Neural cell (in vitro differentiated cells): Measurements from ENCODE around the gene CLEC4M. TPM values are rescaled to one million over a fixed set of nuclear protein-coding genes. Genes with fewer than 3 reads are reported as not detected.

Source experiments
- H2AFZ ChIP-seq: fragments of 200-600, 300-800 bp; sonication (generic), shearing (Covaris generic); 2 replicates; pipeline ENCODE4 v1.6.0; 2014; ENCODE audit warnings: low read depth, mild to moderate bottlenecking, antibody characterized with exemption, low read length, moderate library complexity
- H3F3A ChIP-seq: fragments of 200-600 bp; shearing (Covaris generic); 2 replicates; pipeline ENCODE4 v1.6.1; 2016; ENCODE audit warnings: mild to moderate bottlenecking, moderate library complexity, mixed read lengths, antibody characterized with exemption, low read length; ENCODE audit not compliant: insufficient read depth, poor library complexity, severe bottlenecking
- H3K27ac ChIP-seq: fragments of 200-600, 300-800 bp; sonication (generic), shearing (Covaris generic); 2 replicates; pipeline ENCODE4 v1.5.1; 2014; ENCODE audit warnings: mild to moderate bottlenecking, low read length, moderate library complexity
- H3K27me3 ChIP-seq: fragments of 300-800, 200-600 bp; sonication (generic), shearing (Covaris generic); 2 replicates; pipeline ENCODE4 v1.6.0; 2014; ENCODE audit warnings: mild to moderate bottlenecking, low read depth, low read length, moderate library complexity; ENCODE audit not compliant: insufficient read depth
- H3K36me3 ChIP-seq: fragments of 300-800, 200-600 bp; sonication (generic), shearing (Covaris generic); 2 replicates; pipeline ENCODE4 v1.5.1; 2014; ENCODE audit warnings: mild to moderate bottlenecking, antibody characterized with exemption, low read length, moderate library complexity; ENCODE audit not compliant: insufficient read depth
- H3K4me2 ChIP-seq: fragments of 300-800, 200-600 bp; sonication (generic), shearing (Covaris generic); 2 replicates; pipeline ENCODE4 v1.6.0; 2014; ENCODE audit warnings: mild to moderate bottlenecking, low read length
- H3K4me3 ChIP-seq: fragments of 300-800, 200-600 bp; sonication (generic), shearing (Covaris generic); 2 replicates; pipeline ENCODE4 v1.5.1; 2014; ENCODE audit warnings: mild to moderate bottlenecking, low read length, moderate library complexity
- H3K79me2 ChIP-seq: fragments of 200-600 bp; shearing (Covaris generic); replicated peaks from 2 replicates; pipeline ENCODE4 v1.6.0; 2014; ENCODE audit warnings: mild to moderate bottlenecking, low read length, moderate library complexity; ENCODE audit not compliant: insufficient read depth
- H3K9ac ChIP-seq: fragments of 300-800, 200-600 bp; sonication (generic), shearing (Covaris generic); 2 replicates; pipeline ENCODE4 v1.6.1; 2016; ENCODE audit warnings: mild to moderate bottlenecking, low read length, mixed read lengths
- H3K9me2 ChIP-seq: fragments of 200-600 bp; shearing (Covaris generic); 2 replicates; pipeline ENCODE4 v1.6.1; 2016; ENCODE audit warnings: mild to moderate bottlenecking, low read length, mixed read lengths; ENCODE audit not compliant: insufficient read depth
- H3K9me3 ChIP-seq: fragments of 200-600, 300-800 bp; sonication (generic), shearing (Covaris generic); 2 replicates; pipeline ENCODE4 v1.6.1; 2016; ENCODE audit warnings: mild to moderate bottlenecking, mixed run types, low read length, moderate library complexity, mixed read lengths
- H4K20me1 ChIP-seq: fragments of 200-600 bp; shearing (Covaris generic); 2 replicates; pipeline ENCODE4 v1.6.1; 2016; ENCODE audit warnings: mild to moderate bottlenecking, mixed run types; ENCODE audit not compliant: insufficient read depth
- EP300 ChIP-seq: fragments of 450-650 bp; conservative IDR thresholded peaks from 2 replicates; pipeline ENCODE4 v1.6.1; 2014; ENCODE audit warnings: antibody characterized with exemption, mild to moderate bottlenecking, moderate library complexity; ENCODE audit not compliant: poor library complexity, severe bottlenecking
- EZH2 ChIP-seq: fragments of 200-600, 300-800 bp; shearing (Covaris generic), sonication (generic); IDR thresholded peaks from 2 replicates; pipeline ENCODE4 v1.6.1; 2014; ENCODE audit warnings: antibody characterized with exemption, low read length, borderline replicate concordance, mild to moderate bottlenecking; ENCODE audit not compliant: insufficient read depth, poor library complexity, severe bottlenecking
- MXI1 ChIP-seq: fragments of 450-650 bp; conservative IDR thresholded peaks from 2 replicates; pipeline ENCODE4 v1.6.1; 2014; ENCODE audit warnings: antibody characterized with exemption, mild to moderate bottlenecking; ENCODE audit not compliant: poor library complexity, severe bottlenecking
- POLR2AphosphoS5 ChIP-seq: IDR thresholded peaks from 2 replicates; pipeline ENCODE4 v1.6.1; 2012
- RAD21 ChIP-seq: fragments of 450-650 bp; conservative IDR thresholded peaks from 2 replicates; pipeline ENCODE4 v1.6.1; 2014; ENCODE audit warnings: antibody characterized with exemption, mild to moderate bottlenecking, moderate library complexity
- SMC3 ChIP-seq: fragments of 450-650 bp; conservative IDR thresholded peaks from 2 replicates; pipeline ENCODE4 v1.6.1; 2014; ENCODE audit warnings: antibody characterized with exemption, mild to moderate bottlenecking, moderate library complexity; ENCODE audit not compliant: poor library complexity
- TAF1 ChIP-seq: IDR thresholded peaks from 2 replicates; pipeline ENCODE4 v1.6.1; 2012; ENCODE audit warnings: low read depth
- polyA plus RNA-seq: library from polyadenylated mRNA; depleted of rRNA; stranded (reverse); fragments of >200 nt; gene quantifications from 2 replicates; pipeline ENCODE4 v1.2.3, GENCODE V29; 2014
- TF ChIP-seq, protein P1 (sequence below): fragments of 450-650 bp; IDR thresholded peaks from 2 replicates; pipeline ENCODE4 v1.5.1; 2014; ENCODE audit warnings: antibody characterized with exemption, mild to moderate bottlenecking, moderate library complexity; ENCODE audit not compliant: poor library complexity, severe bottlenecking
- TF ChIP-seq, protein P2 (sequence below): IDR thresholded peaks from 2 replicates; pipeline ENCODE4 v1.6.1; 2012; ENCODE audit warnings: borderline replicate concordance

The CLEC4M gene
- polyA plus RNA-seq, 1 donor from 2014 or later = not detected

DNA sequence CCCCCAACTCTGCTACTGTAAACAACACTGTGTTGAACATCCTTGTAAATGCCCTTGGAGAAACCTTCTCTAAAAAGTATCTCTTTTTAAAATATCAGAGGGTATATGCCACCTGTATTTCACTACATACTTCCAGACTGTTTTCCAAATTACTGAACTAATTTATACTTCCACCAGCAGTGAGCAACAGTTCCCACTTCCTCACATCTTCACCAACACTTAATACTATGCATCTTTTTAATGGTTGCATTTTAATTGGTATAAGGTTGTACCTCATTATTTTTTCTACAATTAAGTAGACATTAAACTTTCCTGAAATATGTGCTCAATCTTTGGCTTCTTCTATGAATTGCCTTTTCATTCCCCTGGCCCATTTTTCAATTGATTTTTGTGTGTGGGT, 21.8 kb downstream of the CLEC4M start:
- H3K27ac ChIP-seq = no peak overlapping the region
- no peaks in the 10 kb centered on the region for H3K9me2 ChIP-seq
- H3K4me2 ChIP-seq = no peak overlapping the region
- H3K79me2 ChIP-seq = no peaks in the 10 kb centered on the region
- no peak overlapping the region for H3K9ac ChIP-seq
- H3K36me3 ChIP-seq = no peaks in the 10 kb centered on the region
- H4K20me1 ChIP-seq = no peaks in the 10 kb centered on the region
- H3K4me3 ChIP-seq = no peak overlapping the region
- H2AFZ ChIP-seq = no peak overlapping the region
- H3K27me3 ChIP-seq = peaks cover 31% of the 10 kb centered on the region
- no peaks in the 10 kb centered on the region for H3K9me3 ChIP-seq
- no peaks in the 10 kb centered on the region for H3F3A ChIP-seq
- TF ChIP-seq SMC3 (no peak), MXI1 (no peak), EP300 (no peak), POLR2AphosphoS5 (no peak), TAF1 (no peak), RAD21 (no peak), EZH2 (no peak)
- TF ChIP-seq, protein P1, sequence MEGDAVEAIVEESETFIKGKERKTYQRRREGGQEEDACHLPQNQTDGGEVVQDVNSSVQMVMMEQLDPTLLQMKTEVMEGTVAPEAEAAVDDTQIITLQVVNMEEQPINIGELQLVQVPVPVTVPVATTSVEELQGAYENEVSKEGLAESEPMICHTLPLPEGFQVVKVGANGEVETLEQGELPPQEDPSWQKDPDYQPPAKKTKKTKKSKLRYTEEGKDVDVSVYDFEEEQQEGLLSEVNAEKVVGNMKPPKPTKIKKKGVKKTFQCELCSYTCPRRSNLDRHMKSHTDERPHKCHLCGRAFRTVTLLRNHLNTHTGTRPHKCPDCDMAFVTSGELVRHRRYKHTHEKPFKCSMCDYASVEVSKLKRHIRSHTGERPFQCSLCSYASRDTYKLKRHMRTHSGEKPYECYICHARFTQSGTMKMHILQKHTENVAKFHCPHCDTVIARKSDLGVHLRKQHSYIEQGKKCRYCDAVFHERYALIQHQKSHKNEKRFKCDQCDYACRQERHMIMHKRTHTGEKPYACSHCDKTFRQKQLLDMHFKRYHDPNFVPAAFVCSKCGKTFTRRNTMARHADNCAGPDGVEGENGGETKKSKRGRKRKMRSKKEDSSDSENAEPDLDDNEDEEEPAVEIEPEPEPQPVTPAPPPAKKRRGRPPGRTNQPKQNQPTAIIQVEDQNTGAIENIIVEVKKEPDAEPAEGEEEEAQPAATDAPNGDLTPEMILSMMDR = no peak
- TF ChIP-seq, protein P2, sequence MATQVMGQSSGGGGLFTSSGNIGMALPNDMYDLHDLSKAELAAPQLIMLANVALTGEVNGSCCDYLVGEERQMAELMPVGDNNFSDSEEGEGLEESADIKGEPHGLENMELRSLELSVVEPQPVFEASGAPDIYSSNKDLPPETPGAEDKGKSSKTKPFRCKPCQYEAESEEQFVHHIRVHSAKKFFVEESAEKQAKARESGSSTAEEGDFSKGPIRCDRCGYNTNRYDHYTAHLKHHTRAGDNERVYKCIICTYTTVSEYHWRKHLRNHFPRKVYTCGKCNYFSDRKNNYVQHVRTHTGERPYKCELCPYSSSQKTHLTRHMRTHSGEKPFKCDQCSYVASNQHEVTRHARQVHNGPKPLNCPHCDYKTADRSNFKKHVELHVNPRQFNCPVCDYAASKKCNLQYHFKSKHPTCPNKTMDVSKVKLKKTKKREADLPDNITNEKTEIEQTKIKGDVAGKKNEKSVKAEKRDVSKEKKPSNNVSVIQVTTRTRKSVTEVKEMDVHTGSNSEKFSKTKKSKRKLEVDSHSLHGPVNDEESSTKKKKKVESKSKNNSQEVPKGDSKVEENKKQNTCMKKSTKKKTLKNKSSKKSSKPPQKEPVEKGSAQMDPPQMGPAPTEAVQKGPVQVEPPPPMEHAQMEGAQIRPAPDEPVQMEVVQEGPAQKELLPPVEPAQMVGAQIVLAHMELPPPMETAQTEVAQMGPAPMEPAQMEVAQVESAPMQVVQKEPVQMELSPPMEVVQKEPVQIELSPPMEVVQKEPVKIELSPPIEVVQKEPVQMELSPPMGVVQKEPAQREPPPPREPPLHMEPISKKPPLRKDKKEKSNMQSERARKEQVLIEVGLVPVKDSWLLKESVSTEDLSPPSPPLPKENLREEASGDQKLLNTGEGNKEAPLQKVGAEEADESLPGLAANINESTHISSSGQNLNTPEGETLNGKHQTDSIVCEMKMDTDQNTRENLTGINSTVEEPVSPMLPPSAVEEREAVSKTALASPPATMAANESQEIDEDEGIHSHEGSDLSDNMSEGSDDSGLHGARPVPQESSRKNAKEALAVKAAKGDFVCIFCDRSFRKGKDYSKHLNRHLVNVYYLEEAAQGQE = no peak

DNA sequence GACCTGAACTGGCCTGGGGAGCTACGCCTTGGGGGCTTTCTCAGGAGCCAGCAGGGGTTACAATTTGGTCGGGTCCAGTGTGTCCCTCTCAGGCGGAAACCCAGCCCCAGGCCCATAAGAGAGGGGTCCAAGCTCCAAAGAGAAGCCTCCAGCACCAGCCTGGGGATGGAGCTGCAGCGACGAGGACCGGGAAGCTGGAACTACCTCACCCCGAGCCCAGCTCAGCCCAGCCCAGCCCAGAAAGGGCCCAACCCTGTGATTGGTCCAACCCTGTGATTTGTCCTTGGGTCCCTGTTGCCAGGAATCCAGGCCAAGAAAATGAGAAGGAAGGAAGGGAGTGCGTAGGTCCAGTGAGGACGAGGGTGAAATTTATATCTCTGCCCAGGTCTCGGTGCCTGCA, 24.1 kb downstream of the CLEC4M start:
- no peak overlapping the region for H3K4me2 ChIP-seq
- no peak overlapping the region for H3K4me3 ChIP-seq
- no peaks in the 10 kb centered on the region for H3K36me3 ChIP-seq
- H3K27me3 ChIP-seq = peaks cover 42% of the 10 kb centered on the region
- no peaks in the 10 kb centered on the region for H4K20me1 ChIP-seq
- H3K9me2 ChIP-seq = no peaks in the 10 kb centered on the region
- H3K79me2 ChIP-seq = no peaks in the 10 kb centered on the region
- H3K27ac ChIP-seq = no peak overlapping the region
- no peak overlapping the region for H2AFZ ChIP-seq
- TF ChIP-seq, protein P1 = no peak
- TF ChIP-seq TAF1 (no peak), MXI1 (no peak), SMC3 (no peak), EP300 (no peak), POLR2AphosphoS5 (no peak), EZH2 (no peak)
- TF ChIP-seq, protein P2 = no peak
- H3K9me3 ChIP-seq = no peaks in the 10 kb centered on the region
- no peaks in the 10 kb centered on the region for H3F3A ChIP-seq
- H3K9ac ChIP-seq = no peak overlapping the region
